T1000 (cell line): ENCODE results near the gene CHDH.

Experiments used
- DNase-seq: peaks from one replicate; lab custom pipeline; 2025; ENCODE audit warnings: mixed read lengths; lab: John Stamatoyannopoulos, UW

CHDH gene

GRCh38 chr3:53849916-53850315 is 3.7 kb upstream of the CHDH start:
- DNase-seq = no peak

- no peak for DNase-seq
These were observed 584 bp upstream of the CHDH start for GRCh38 chr3:53846851-53847155.

GRCh38 chr3:53845881-53846133 is 412 bp downstream of the CHDH start:
- no peak for DNase-seq

- no peak for DNase-seq
These were observed 927 bp downstream of the CHDH start for GRCh38 chr3:53845103-53845880.

- no peak for DNase-seq
These were observed 1.7 kb downstream of the CHDH start for GRCh38 chr3:53844262-53845102.

- no peak for DNase-seq
These were observed 2.7 kb downstream of the CHDH start for GRCh38 chr3:53843195-53844177.

GRCh38 chr3:53842436-53843194 is 3.6 kb downstream of the CHDH start:
- no peak for DNase-seq

- DNase-seq = no peak
These were observed 4.9 kb downstream of the CHDH start for GRCh38 chr3:53841296-53841695.

- DNase-seq = no peak
These were observed 8.9 kb downstream of the CHDH start for GRCh38 chr3:53837331-53837730.

GRCh38 chr3:53836084-53836872 is 9.9 kb downstream of the CHDH start:
- DNase-seq = no peak

GRCh38 chr3:53835257-53835656 is 11.0 kb downstream of the CHDH start:
- no peak for DNase-seq

- DNase-seq = no peak
These were observed 11.7 kb downstream of the CHDH start for GRCh38 chr3:53834429-53835095.

GRCh38 chr3:53833700-53834099 is 12.5 kb downstream of the CHDH start:
- DNase-seq = no peak

GRCh38 chr3:53833053-53833645 is 13.1 kb downstream of the CHDH start:
- DNase-seq = no peak

GRCh38 chr3:53830944-53831343 is 15.3 kb downstream of the CHDH start:
- DNase-seq = no peak

GRCh38 chr3:53829605-53830004 is 16.6 kb downstream of the CHDH start:
- no peak for DNase-seq

GRCh38 chr3:53828581-53828980 is 17.6 kb downstream of the CHDH start:
- no peak for DNase-seq

GRCh38 chr3:53826048-53826447 is 20.2 kb downstream of the CHDH start:
- DNase-seq = no peak

- no peak for DNase-seq
These were observed 21.4 kb downstream of the CHDH start for GRCh38 chr3:53824795-53825194.
